GM21381 (cell line): ENCODE measurements around the gene BCL2L13.
"Not testable (repeated sequence)": the region's sequence is repeated elsewhere in the genome, so short reads cannot be mapped to it uniquely, and the experiment has no call there.

ENCODE experiments used
- ATAC-seq: cut with Tn5 transposase; IDR thresholded peaks from one replicate; pipeline ENCODE4 v1.9.1; 2021; ENCODE audit warnings: mild to moderate bottlenecking, moderate library complexity; ENCODE audit not compliant: unreplicated experiment

BCL2L13 gene

GRCh38 chr22:17694193-17694592 is 55.6 kb downstream of the BCL2L13 start:
- no peak for ATAC-seq

- no peak for ATAC-seq
These were observed 56.2 kb downstream of the BCL2L13 start for GRCh38 chr22:17694752-17695151.

GRCh38 chr22:17695986-17696385 is 57.4 kb downstream of the BCL2L13 start:
- ATAC-seq, result no peak

- ATAC-seq, result not testable (repeated sequence)
These were observed 58.6 kb downstream of the BCL2L13 start for GRCh38 chr22:17697196-17697595.

GRCh38 chr22:17698276-17698675 is 59.7 kb downstream of the BCL2L13 start:
- ATAC-seq, result not testable (repeated sequence)

GRCh38 chr22:17698948-17699347 is 60.4 kb downstream of the BCL2L13 start:
- no peak for ATAC-seq

GRCh38 chr22:17699696-17700340 is 61.3 kb downstream of the BCL2L13 start:
- no peak for ATAC-seq

GRCh38 chr22:17700778-17701177 is 62.2 kb downstream of the BCL2L13 start:
- no peak for ATAC-seq

GRCh38 chr22:17703811-17704210 is 65.3 kb downstream of the BCL2L13 start:
- no peak for ATAC-seq

GRCh38 chr22:17705546-17705945 is 67.0 kb downstream of the BCL2L13 start:
- ATAC-seq, result no peak

- peak; percentile 90 for ATAC-seq
These were observed 67.7 kb downstream of the BCL2L13 start for GRCh38 chr22:17705951-17706900.

GRCh38 chr22:17706947-17707346 is 68.4 kb downstream of the BCL2L13 start:
- ATAC-seq, result no peak

- ATAC-seq, result no peak
These were observed 69.0 kb downstream of the BCL2L13 start for GRCh38 chr22:17707526-17707925.

GRCh38 chr22:17710023-17710422 is 71.5 kb downstream of the BCL2L13 start:
- no peak for ATAC-seq

GRCh38 chr22:17712441-17712840 is 73.9 kb downstream of the BCL2L13 start:
- no peak for ATAC-seq

- ATAC-seq, result no peak
These were observed 78.0 kb downstream of the BCL2L13 start for GRCh38 chr22:17716529-17716928.

GRCh38 chr22:17717708-17718107 is 79.2 kb downstream of the BCL2L13 start:
- ATAC-seq, result no peak

- ATAC-seq, result no peak
These were observed 81.4 kb downstream of the BCL2L13 start for GRCh38 chr22:17719911-17720310.

- no peak for ATAC-seq
These were observed 85.7 kb downstream of the BCL2L13 start for GRCh38 chr22:17724241-17724640.

- ATAC-seq, result no peak
These were observed 86.3 kb downstream of the BCL2L13 start for GRCh38 chr22:17724678-17725499.

- ATAC-seq, result no peak
These were observed 86.9 kb downstream of the BCL2L13 start for GRCh38 chr22:17725500-17725796.
